H1 (cell line): ENCODE measurements around the gene PRODH2. TPM values are rescaled to one million over a fixed set of nuclear protein-coding genes. Genes with fewer than 3 reads are reported as not detected.

Experiments used
- ASH2L ChIP-seq: fragments of 200-600, 300-600 bp; sonication (generic); IDR thresholded peaks from one replicate; pipeline ENCODE4 v1.7.1; 2017; ENCODE audit warnings: low read length
- BACH1 ChIP-seq: IDR thresholded peaks from 2 replicates; pipeline ENCODE4 v1.6.1; 2012; ENCODE audit warnings: low read length, improper control_type of control experiment
- CEBPB ChIP-seq: IDR thresholded peaks from 2 replicates; pipeline ENCODE4 v1.6.1; 2012; ENCODE audit warnings: low read depth, low read length
- EP300 ChIP-seq, 2 experiments: IDR thresholded peaks; 1 replicate in 1 of 2; 2 replicates in 1 of 2; pipeline ENCODE4 v1.6.1; 2011 to 2012; ENCODE audit warnings: low read depth in 2 of 2, low read length in 2 of 2, mild to moderate bottlenecking in 2 of 2, borderline replicate concordance in 1 of 2, inconsistent platforms in 1 of 2, moderate library complexity in 1 of 2
- POLR2A ChIP-seq, 2 experiments: IDR thresholded peaks; 1 replicate in 1 of 2; 2 replicates in 1 of 2; pipeline ENCODE4 v1.6.1; 2011; ENCODE audit warnings: low read depth in 2 of 2, low read length in 2 of 2, mild to moderate bottlenecking in 2 of 2; ENCODE audit errors: control extremely low read depth in 1 of 2
- POLR2AphosphoS5 ChIP-seq: IDR thresholded peaks from 2 replicates; pipeline ENCODE4 v1.6.1; 2011; ENCODE audit warnings: low read depth, low read length
- RAD21 ChIP-seq, 2 experiments: IDR thresholded peaks in 1 of 2; conservative IDR thresholded peaks in 1 of 2; 2 replicates each; pipeline ENCODE4 v1.6.1; 2011; ENCODE audit warnings: low read depth in 2 of 2, low read length in 2 of 2, improper control_type of control experiment in 1 of 2, inconsistent platforms in 1 of 2, mild to moderate bottlenecking in 1 of 2, moderate library complexity in 1 of 2
- SP1 ChIP-seq: IDR thresholded peaks from 2 replicates; pipeline ENCODE4 v1.6.1; 2011; ENCODE audit warnings: low read depth, low read length
- TBP ChIP-seq: IDR thresholded peaks from 2 replicates; pipeline ENCODE4 v1.6.1; 2011; ENCODE audit warnings: low read depth, low read length, improper control_type of control experiment
- polyA plus RNA-seq, 7 experiments: library from polyadenylated mRNA; depleted of rRNA in 3 of 7; stranded (reverse) in 5 of 7; unstranded in 2 of 7; fragments of >200 nt in 5 of 7; fragments of 200-250 nt in 2 of 7; gene quantifications; 1 replicate in 5 of 7; 2 replicates in 1 of 7; 4 replicates in 1 of 7; pipeline versions ENCODE4 v1.2.1 to v1.2.3, GENCODE V29; 2011 to 2013; ENCODE audit warnings: missing spikeins in 2 of 7, mixed read lengths in 2 of 7
- total RNA-seq: library from RNA; stranded (reverse); fragmentation: NEBNext Ultra II Directional; extraction: Animal tissue kit (Norgen Biotek cat#: 25700); gene quantifications from 2 replicates; pipeline ENCODE4 v1.2.1, GENCODE V29; 2021
- TF ChIP-seq, protein P1 (sequence below): fragments of 300-600 bp; sonication (generic); IDR thresholded peaks from 2 replicates; pipeline ENCODE4 v1.7.1; 2012; ENCODE audit warnings: low read length, moderate library complexity, mild to moderate bottlenecking, inconsistent platforms; ENCODE audit not compliant: insufficient replicate concordance

PRODH2 gene
- total and polyA plus RNA-seq, 2 of the 8 experiments (the other 6 are each of a cell fraction or from before 2014, with no cell fraction given): not detected

DNA sequence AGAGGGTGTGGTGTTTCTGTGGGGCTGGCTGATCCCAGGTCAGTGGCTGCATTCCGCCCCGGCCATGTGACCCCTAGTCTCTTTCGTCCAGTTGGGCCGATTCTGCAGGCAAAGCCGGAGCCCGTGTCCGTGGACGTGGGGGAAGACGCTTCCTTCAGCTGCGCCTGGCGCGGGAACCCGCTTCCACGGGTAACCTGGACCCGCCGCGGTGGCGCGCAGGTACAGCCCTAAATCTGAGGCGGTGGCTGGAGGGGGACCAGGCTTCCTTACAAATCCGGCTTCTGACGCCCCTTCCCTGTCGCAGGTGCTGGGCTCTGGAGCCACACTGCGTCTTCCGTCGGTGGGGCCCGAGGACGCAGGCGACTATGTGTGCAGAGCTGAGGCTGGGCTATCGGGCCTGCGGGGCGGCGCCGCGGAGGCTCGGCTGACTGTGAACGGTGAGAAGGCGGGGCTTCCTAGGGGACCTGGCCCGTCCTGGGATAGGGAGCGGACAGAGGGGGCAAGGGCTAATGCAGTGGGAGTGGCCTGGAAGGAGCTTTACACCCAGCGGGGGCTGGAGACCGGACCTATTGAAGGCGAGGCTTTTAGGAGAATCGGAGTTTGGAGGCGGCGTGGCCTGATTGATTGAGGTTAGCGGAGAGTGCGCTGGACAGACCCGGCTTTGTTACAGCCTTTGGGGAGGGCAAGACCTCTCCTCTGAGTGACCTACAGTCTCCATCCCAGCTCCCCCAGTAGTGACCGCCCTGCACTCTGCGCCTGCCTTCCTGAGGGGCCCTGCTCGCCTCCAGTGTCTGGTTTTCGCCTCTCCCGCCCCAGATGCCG, 48.4 kb upstream of the PRODH2 start (continued):
- peak; percentile 42 for TF ChIP-seq TBP
- TF ChIP-seq POLR2AphosphoS5: no peak
- peak; percentile 31; the same call in 1 of the 2 replicates for TF ChIP-seq SP1
- no peak for TF ChIP-seq POLR2A (IDR thresholded peaks at IDR 0.05; ENCODE audit: control extremely low read depth in 1 of 2, low read depth in 2 of 2, low read length in 2 of 2)
- peak; percentile 33 for TF ChIP-seq ASH2L
- TF ChIP-seq, protein P1, sequence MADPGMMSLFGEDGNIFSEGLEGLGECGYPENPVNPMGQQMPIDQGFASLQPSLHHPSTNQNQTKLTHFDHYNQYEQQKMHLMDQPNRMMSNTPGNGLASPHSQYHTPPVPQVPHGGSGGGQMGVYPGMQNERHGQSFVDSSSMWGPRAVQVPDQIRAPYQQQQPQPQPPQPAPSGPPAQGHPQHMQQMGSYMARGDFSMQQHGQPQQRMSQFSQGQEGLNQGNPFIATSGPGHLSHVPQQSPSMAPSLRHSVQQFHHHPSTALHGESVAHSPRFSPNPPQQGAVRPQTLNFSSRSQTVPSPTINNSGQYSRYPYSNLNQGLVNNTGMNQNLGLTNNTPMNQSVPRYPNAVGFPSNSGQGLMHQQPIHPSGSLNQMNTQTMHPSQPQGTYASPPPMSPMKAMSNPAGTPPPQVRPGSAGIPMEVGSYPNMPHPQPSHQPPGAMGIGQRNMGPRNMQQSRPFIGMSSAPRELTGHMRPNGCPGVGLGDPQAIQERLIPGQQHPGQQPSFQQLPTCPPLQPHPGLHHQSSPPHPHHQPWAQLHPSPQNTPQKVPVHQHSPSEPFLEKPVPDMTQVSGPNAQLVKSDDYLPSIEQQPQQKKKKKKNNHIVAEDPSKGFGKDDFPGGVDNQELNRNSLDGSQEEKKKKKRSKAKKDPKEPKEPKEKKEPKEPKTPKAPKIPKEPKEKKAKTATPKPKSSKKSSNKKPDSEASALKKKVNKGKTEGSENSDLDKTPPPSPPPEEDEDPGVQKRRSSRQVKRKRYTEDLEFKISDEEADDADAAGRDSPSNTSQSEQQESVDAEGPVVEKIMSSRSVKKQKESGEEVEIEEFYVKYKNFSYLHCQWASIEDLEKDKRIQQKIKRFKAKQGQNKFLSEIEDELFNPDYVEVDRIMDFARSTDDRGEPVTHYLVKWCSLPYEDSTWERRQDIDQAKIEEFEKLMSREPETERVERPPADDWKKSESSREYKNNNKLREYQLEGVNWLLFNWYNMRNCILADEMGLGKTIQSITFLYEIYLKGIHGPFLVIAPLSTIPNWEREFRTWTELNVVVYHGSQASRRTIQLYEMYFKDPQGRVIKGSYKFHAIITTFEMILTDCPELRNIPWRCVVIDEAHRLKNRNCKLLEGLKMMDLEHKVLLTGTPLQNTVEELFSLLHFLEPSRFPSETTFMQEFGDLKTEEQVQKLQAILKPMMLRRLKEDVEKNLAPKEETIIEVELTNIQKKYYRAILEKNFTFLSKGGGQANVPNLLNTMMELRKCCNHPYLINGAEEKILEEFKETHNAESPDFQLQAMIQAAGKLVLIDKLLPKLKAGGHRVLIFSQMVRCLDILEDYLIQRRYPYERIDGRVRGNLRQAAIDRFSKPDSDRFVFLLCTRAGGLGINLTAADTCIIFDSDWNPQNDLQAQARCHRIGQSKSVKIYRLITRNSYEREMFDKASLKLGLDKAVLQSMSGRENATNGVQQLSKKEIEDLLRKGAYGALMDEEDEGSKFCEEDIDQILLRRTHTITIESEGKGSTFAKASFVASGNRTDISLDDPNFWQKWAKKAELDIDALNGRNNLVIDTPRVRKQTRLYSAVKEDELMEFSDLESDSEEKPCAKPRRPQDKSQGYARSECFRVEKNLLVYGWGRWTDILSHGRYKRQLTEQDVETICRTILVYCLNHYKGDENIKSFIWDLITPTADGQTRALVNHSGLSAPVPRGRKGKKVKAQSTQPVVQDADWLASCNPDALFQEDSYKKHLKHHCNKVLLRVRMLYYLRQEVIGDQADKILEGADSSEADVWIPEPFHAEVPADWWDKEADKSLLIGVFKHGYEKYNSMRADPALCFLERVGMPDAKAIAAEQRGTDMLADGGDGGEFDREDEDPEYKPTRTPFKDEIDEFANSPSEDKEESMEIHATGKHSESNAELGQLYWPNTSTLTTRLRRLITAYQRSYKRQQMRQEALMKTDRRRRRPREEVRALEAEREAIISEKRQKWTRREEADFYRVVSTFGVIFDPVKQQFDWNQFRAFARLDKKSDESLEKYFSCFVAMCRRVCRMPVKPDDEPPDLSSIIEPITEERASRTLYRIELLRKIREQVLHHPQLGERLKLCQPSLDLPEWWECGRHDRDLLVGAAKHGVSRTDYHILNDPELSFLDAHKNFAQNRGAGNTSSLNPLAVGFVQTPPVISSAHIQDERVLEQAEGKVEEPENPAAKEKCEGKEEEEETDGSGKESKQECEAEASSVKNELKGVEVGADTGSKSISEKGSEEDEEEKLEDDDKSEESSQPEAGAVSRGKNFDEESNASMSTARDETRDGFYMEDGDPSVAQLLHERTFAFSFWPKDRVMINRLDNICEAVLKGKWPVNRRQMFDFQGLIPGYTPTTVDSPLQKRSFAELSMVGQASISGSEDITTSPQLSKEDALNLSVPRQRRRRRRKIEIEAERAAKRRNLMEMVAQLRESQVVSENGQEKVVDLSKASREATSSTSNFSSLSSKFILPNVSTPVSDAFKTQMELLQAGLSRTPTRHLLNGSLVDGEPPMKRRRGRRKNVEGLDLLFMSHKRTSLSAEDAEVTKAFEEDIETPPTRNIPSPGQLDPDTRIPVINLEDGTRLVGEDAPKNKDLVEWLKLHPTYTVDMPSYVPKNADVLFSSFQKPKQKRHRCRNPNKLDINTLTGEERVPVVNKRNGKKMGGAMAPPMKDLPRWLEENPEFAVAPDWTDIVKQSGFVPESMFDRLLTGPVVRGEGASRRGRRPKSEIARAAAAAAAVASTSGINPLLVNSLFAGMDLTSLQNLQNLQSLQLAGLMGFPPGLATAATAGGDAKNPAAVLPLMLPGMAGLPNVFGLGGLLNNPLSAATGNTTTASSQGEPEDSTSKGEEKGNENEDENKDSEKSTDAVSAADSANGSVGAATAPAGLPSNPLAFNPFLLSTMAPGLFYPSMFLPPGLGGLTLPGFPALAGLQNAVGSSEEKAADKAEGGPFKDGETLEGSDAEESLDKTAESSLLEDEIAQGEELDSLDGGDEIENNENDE: no peak
- no peak for TF ChIP-seq CEBPB
- TF ChIP-seq RAD21 (IDR thresholded peaks at IDR 0.05 in 1 of 2, conservative IDR thresholded peaks at IDR 0.05 in 1 of 2; ENCODE audit: low read depth in 2 of 2, low read length in 2 of 2): 0 out of 4 replicates have a peak, but pooled peaks of 1 of the 2 experiments have one; percentile 4
- no peak for TF ChIP-seq EP300 (IDR thresholded peaks at IDR 0.05; ENCODE audit: borderline replicate concordance in 1 of 2, low read depth in 2 of 2, low read length in 2 of 2)
- TF ChIP-seq BACH1: no peak
